Astrocyte (in vitro differentiated cells and primary cell): ENCODE data around the gene CDC42EP4.

Source experiments
- EZH2 ChIP-seq: IDR thresholded peaks from 2 replicates; pipeline ENCODE4 v1.6.1; 2012; ENCODE audit warnings: mild to moderate bottlenecking, low read length, inconsistent platforms; ENCODE audit not compliant: insufficient read depth
- TF ChIP-seq, protein P1 (sequence below): IDR thresholded peaks from 2 replicates; pipeline ENCODE4 v1.5.1; 2011; ENCODE audit warnings: low read depth, mild to moderate bottlenecking, inconsistent platforms, low read length, moderate library complexity; ENCODE audit not compliant: insufficient read depth

DNA sequence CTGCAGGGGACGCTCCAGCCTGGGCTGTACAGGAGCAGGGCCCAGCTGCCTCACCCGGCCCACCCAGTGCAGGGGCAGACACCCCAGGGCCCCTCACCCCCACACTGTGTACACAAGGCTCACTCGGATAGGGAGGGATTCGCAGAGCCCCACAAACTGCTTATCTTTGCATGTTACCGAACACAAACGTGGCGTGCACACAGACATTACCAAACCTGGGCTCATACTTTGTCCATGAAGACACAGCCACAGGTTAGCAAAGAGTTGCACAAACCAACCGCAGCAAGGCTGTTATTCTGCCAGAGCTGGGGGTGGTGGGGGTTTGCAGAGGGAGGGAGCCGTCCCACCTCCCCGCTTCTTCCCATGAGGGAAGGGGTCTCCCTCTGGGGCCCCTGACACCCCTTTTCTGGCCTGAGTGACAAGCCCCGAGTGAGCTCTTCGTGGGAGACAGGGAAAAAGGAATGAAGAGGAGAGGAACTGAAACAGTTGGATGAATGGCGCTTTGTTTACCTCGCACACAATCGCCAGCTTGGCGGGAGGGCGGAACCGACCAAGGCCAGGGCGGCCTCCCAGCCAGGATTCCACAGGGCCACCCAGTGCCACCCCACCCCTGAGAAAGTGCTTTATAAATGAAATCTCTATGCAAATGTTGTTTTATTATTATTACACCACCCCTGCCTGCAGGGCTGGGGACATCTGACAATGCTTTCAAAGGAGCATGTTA, 49.7 kb downstream of the CDC42EP4 start:
- TF ChIP-seq, protein P1, sequence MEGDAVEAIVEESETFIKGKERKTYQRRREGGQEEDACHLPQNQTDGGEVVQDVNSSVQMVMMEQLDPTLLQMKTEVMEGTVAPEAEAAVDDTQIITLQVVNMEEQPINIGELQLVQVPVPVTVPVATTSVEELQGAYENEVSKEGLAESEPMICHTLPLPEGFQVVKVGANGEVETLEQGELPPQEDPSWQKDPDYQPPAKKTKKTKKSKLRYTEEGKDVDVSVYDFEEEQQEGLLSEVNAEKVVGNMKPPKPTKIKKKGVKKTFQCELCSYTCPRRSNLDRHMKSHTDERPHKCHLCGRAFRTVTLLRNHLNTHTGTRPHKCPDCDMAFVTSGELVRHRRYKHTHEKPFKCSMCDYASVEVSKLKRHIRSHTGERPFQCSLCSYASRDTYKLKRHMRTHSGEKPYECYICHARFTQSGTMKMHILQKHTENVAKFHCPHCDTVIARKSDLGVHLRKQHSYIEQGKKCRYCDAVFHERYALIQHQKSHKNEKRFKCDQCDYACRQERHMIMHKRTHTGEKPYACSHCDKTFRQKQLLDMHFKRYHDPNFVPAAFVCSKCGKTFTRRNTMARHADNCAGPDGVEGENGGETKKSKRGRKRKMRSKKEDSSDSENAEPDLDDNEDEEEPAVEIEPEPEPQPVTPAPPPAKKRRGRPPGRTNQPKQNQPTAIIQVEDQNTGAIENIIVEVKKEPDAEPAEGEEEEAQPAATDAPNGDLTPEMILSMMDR: no peak
- TF ChIP-seq EZH2: no peak
